Type B pancreatic cell (in vitro differentiated cells): Measurements from ENCODE around the gene KLHL22. TPM values are rescaled to one million over a fixed set of nuclear protein-coding genes. Genes with fewer than 3 reads are reported as not detected.

Experiments used
- DNase-seq: peaks from one replicate; pipeline ENCODE4 v3.0.0; 2021; ENCODE audit warnings: mixed read lengths; ENCODE audit not compliant: unreplicated experiment; ENCODE audit errors: extremely low spot score
- H3K27ac Mint-ChIP-seq: 2 replicates; pipeline ENCODE4 v1.8.0; 2021; ENCODE audit warnings: mild to moderate bottlenecking, mixed read lengths
- H3K27me3 Mint-ChIP-seq: 2 replicates; pipeline ENCODE4 v1.8.0; 2021; ENCODE audit warnings: mixed read lengths
- H3K36me3 Mint-ChIP-seq: 2 replicates; pipeline ENCODE4 v1.8.0; 2021; ENCODE audit warnings: mixed read lengths
- H3K4me1 Mint-ChIP-seq: one replicate; pipeline ENCODE4 v1.8.0; 2021; ENCODE audit warnings: mixed read lengths; ENCODE audit not compliant: unreplicated experiment
- H3K4me3 Mint-ChIP-seq: 2 replicates; pipeline ENCODE4 v1.8.0; 2021; ENCODE audit warnings: mild to moderate bottlenecking, mixed read lengths
- H3K9me3 Mint-ChIP-seq: 2 replicates; pipeline ENCODE4 v1.8.0; 2021; ENCODE audit warnings: mixed read lengths
- total RNA-seq: library from RNA; stranded (reverse); gene quantifications from 2 replicates; pipeline ENCODE4 v1.2.1, GENCODE V29; 2021; ENCODE audit warnings: low replicate concordance
- TF ChIP-seq, protein P1 (sequence below): fragments of 200-600 bp; sonication (generic); conservative IDR thresholded peaks from 2 replicates; pipeline ENCODE4 v1.5.0; 2021; ENCODE audit warnings: antibody characterized with exemption, mild to moderate bottlenecking

The KLHL22 gene
- total RNA-seq, 1 donor from 2014 or later: 38.8 TPM

DNA sequence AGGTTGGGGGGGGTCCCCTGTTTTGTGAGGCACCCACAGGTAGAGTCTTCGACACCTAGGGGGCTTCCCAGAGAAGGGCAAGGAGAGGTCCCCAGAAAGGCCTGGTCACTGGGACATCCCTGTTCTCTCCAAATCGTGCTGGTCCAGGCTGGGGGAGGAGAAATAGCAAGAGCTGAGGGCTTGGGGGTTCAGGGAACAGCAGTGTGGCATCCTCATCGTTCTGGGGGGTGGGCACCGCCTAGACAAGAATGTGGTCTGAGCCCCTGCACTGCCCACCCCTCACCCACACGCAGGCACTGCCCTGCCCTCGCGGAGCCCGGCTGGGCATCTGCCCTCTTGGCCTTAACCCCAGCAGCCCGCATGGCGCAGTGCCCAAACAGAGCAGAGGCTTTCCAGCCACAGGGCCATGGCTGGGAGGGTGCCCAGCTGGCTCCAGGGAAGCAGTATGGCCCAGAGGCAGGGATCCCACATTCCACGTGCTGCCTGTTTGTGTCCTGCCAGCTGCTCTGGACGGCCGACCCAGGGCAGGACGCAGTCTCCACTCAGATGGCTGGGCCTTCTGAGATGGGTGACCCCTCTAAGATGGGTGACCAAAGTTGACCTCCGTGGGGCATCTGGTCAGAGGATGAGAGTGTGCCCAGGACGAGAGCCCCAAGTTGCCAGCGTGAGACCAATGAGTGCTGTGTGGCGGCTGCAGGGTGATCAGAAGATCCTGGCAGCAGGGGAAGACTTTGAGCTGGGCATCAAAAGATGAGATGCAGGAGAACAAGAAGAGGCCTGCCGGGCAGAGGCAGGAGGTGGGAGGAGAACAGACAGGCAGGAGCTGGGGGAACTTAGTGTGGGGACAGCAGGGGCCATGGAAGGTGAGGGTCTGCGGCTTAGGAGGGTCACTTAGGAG lies 72.3 kb downstream of the KLHL22 start:
- no peak overlapping the region for H3K4me3 Mint-ChIP-seq
- H3K9me3 Mint-ChIP-seq: no peaks in the 10 kb centered on the region
- H3K27me3 Mint-ChIP-seq: peaks cover 2% of the 10 kb centered on the region
- no peak for DNase-seq
- peak overlapping the region; percentile 22 for H3K27ac Mint-ChIP-seq
- TF ChIP-seq, protein P1, sequence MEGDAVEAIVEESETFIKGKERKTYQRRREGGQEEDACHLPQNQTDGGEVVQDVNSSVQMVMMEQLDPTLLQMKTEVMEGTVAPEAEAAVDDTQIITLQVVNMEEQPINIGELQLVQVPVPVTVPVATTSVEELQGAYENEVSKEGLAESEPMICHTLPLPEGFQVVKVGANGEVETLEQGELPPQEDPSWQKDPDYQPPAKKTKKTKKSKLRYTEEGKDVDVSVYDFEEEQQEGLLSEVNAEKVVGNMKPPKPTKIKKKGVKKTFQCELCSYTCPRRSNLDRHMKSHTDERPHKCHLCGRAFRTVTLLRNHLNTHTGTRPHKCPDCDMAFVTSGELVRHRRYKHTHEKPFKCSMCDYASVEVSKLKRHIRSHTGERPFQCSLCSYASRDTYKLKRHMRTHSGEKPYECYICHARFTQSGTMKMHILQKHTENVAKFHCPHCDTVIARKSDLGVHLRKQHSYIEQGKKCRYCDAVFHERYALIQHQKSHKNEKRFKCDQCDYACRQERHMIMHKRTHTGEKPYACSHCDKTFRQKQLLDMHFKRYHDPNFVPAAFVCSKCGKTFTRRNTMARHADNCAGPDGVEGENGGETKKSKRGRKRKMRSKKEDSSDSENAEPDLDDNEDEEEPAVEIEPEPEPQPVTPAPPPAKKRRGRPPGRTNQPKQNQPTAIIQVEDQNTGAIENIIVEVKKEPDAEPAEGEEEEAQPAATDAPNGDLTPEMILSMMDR: no peak
- peaks cover 12% of the 10 kb centered on the region for H3K4me1 Mint-ChIP-seq
- H3K36me3 Mint-ChIP-seq: peaks cover 8% of the 10 kb centered on the region

DNA sequence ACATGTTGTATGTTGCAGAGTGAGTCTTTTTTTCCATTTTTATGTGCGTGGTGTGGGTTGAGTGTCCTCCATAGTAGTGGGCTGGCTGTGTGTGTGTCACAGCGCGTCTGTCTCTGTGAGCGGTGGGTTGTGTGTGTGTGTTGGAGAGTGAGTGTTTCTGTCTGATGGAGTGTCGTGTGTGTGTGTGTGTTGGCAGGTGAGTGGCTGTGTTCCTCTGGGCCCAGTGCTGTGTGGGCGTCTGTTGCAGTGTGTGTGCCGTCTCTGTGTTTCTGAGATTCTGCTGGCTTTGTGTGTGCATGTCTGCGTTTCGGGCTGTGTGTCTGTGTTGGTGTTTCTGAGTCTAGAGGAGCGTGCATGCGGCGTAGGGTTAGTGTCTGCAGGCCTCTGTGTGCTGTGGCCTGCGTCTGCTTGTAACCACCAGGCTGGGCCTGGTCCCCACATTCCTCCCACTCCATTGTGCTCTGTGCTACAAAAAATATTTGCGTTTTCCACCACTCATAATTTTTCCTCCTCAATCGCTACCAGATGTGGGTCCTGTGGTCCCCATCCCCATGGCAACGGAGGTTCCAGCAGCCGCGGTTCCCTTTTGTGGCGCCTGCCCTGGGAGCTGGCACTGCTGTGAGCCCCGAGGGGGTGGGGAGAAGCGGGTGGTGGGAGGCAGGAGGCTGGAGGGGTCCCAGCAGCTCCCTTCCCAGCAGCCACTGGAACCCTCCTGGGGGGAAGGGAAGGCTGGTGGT lies 73.2 kb downstream of the KLHL22 start:
- Mint-ChIP-seq H3K27ac (no peak overlapping the region), H3K27me3 (peaks cover under 1% of the 10 kb centered on the region), H3K4me1 (peaks cover 12% of the 10 kb centered on the region), H3K36me3 (peaks cover 6% of the 10 kb centered on the region), H3K4me3 (no peak overlapping the region), H3K9me3 (no peaks in the 10 kb centered on the region)
- no peak for DNase-seq
- TF ChIP-seq, protein P1: no peak

DNA sequence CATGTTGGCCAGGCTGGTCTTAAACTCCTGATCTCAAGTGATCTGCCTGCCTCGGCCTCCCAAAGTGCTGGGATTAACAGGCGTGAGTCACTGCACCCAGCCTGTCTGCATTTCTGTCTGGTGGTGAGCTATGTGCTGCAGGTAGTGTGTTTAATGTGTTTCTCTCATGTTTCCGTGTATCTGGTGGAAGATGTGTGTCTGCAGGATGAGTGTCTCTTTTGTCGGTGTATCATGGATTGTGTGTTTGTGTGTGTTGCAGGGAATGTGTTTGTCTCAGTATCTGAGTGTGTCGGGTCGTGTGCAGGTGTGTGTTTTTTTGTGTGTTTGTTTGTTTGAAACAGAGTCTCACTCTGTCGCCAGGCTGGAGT lies 74.1 kb downstream of the KLHL22 start:
- Mint-ChIP-seq H3K36me3 (no peaks in the 10 kb centered on the region), H3K27me3 (no peaks in the 10 kb centered on the region), H3K4me3 (no peak overlapping the region), H3K9me3 (no peaks in the 10 kb centered on the region), H3K4me1 (peaks cover 12% of the 10 kb centered on the region), H3K27ac (no peak overlapping the region)
- no peak for DNase-seq
- TF ChIP-seq, protein P1: no peak

DNA sequence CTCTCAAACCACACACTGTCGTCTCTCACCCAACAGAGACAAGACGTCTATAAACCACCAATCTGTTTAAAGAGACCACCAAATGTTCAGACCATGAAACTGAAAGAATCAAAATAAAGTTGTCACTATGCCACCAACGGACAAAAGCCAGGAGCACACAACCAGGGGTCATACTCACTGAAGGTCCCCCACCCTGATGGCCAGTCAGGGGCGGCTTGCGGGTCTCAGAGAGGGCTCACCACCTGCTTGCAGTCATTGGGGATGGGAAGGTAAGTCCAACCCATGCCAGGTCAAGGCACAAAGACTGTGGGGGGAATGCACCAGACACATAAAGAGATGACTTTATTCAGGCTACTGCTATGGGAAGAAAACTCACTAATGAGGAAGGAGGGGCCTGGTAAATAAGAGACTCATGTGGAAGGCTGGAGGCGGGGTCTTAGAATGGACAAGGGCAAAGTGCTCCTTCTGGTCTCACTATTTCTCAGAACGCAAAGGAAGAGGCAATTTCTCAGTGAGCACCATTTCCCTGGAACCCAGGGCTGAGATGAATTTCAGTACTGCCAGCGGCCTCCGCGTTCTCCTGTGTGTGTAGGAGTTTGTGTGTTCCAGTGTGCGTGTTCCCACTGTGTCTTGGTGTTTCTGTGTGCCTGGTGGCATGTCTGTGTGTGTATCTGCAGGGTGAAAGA lies 75.3 kb downstream of the KLHL22 start:
- DNase-seq: no peak
- peaks cover 12% of the 10 kb centered on the region for H3K4me1 Mint-ChIP-seq
- no peaks in the 10 kb centered on the region for H3K27me3 Mint-ChIP-seq
- no peak overlapping the region for H3K4me3 Mint-ChIP-seq
- H3K27ac Mint-ChIP-seq: no peak overlapping the region
- H3K9me3 Mint-ChIP-seq: no peaks in the 10 kb centered on the region
- TF ChIP-seq, protein P1: no peak
- H3K36me3 Mint-ChIP-seq: no peaks in the 10 kb centered on the region

DNA sequence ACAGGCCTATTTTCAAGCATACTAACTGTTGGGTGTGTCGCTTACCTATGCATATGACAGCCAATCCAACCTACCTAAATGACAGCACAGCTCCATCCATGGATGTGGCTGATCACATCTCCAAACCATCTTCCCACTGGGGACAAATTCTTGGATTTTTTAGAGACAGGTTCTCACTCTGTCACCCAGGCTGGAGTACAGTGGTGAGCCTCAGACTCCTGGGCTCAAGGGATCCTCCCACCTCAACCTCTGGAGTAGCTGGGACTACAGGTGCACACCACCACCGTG lies 76.0 kb downstream of the KLHL22 start:
- Mint-ChIP-seq H3K9me3 (no peaks in the 10 kb centered on the region), H3K36me3 (no peaks in the 10 kb centered on the region), H3K4me1 (peaks cover 12% of the 10 kb centered on the region), H3K27me3 (no peaks in the 10 kb centered on the region), H3K4me3 (peak overlapping the region; percentile 36), H3K27ac (no peak overlapping the region)
- TF ChIP-seq, protein P1: no peak
- DNase-seq: no peak
